Transverse colon (tissue), 3 donors: Measurements from ENCODE around the gene LRP8.

ENCODE experiments used
- CTCF ChIP-seq, 5 experiments: fragments of 200-600 bp in 3 of 5; fragments of 450-650 bp in 2 of 5; sonication (generic) in 3 of 5; IDR thresholded peaks; 1 replicate in 2 of 5; 2 replicates in 3 of 5; pipeline ENCODE4 v1.5.1; 2016 to 2017; ENCODE audit warnings: antibody characterized with exemption in 5 of 5, inconsistent platforms in 3 of 5, mild to moderate bottlenecking in 2 of 5, moderate library complexity in 1 of 5
- POLR2A ChIP-seq: fragments of 450-650 bp; IDR thresholded peaks from one replicate; pipeline ENCODE4 v1.6.1; 2016; ENCODE audit warnings: antibody characterized with exemption, mild to moderate bottlenecking, moderate library complexity

GRCh38 chr1:53238197-53239155 lies 89.4 kb downstream of the LRP8 start, which contains the start of gene MAGOH:
- TF ChIP-seq CTCF (IDR thresholded peaks at IDR 0.05) (no peak), POLR2A (peak; percentile 78)
